Measurements from ENCODE around the gene LKAAEAR1. TPM values are rescaled to one million over a fixed set of nuclear protein-coding genes. Genes with fewer than 3 reads are reported as not detected.
"Not testable (repeated sequence)": the region's sequence is repeated elsewhere in the genome, so short reads cannot be mapped to it uniquely, and the experiment has no call there.

The LKAAEAR1 gene
- total RNA-seq, 1 donor from 2014 or later = not detected

DNA sequence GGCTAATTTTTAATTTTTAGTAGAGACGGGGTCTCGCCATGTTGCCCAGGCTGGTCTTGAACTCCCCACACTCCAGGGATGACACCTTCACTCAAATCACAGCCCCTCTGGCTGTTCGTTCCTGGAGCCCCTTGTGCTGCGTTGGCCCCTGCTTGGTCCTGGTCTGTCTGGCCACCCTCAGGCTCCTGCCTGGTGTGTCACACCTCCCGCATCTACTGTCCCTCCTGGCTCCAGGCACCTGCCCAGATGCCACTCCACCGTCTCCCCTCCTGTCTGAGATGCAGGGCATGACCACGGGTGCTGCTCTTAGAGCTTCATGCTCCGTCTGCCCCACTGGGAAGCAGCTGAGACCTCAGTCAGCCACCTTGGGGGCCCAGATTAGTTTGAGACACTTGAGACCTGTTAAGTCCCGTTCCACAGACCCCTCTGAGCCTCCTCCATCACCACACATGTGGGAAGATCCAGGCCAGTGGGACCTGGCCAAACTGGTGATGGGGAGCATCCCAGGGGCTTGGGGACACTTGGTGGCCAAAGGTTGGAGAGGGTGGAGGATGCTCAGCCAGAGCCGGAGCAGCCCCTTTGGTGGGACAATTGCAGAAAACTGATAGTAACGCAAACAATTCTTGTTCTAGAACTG lies 45.1 kb upstream of the LKAAEAR1 start:
- no peaks in the 10 kb centered on the region for H3K36me3 Mint-ChIP-seq (ENCODE audit: low read depth, unreplicated experiment)

DNA sequence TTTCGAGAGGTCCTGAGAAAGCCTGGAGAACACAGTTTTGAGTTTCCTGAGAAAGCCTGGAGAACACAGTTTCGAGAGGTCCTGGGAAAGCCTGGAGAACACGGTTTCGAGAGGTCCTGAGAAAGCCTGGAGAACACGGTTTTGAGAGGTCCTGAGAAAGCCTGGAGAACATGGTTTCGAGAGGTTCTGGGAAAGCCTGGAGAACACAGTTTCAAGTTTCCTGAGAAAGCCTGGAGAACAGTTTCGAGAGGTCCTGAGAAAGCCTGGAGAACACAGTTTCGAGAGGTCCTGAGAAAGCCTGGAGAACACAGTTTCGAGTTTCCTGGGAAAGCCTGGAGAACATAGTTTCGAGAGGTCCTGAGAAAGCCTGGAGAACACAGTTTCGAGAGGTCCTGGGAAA lies 39.3 kb upstream of the LKAAEAR1 start:
- DNase-seq (ENCODE audit: low spot score); H3K27ac Mint-ChIP-seq (ENCODE audit: unreplicated experiment); H3K27me3 Mint-ChIP-seq (ENCODE audit: unreplicated experiment); H3K36me3 Mint-ChIP-seq (ENCODE audit: low read depth, unreplicated experiment); H3K9me3 Mint-ChIP-seq (ENCODE audit: unreplicated experiment); H3K4me1 Mint-ChIP-seq (ENCODE audit: unreplicated experiment); H3K4me3 Mint-ChIP-seq (ENCODE audit: unreplicated experiment): not testable (repeated sequence)

More for the DNA sequence above, 45.1 kb upstream of the LKAAEAR1 start:
- TF ChIP-seq, protein P1, sequence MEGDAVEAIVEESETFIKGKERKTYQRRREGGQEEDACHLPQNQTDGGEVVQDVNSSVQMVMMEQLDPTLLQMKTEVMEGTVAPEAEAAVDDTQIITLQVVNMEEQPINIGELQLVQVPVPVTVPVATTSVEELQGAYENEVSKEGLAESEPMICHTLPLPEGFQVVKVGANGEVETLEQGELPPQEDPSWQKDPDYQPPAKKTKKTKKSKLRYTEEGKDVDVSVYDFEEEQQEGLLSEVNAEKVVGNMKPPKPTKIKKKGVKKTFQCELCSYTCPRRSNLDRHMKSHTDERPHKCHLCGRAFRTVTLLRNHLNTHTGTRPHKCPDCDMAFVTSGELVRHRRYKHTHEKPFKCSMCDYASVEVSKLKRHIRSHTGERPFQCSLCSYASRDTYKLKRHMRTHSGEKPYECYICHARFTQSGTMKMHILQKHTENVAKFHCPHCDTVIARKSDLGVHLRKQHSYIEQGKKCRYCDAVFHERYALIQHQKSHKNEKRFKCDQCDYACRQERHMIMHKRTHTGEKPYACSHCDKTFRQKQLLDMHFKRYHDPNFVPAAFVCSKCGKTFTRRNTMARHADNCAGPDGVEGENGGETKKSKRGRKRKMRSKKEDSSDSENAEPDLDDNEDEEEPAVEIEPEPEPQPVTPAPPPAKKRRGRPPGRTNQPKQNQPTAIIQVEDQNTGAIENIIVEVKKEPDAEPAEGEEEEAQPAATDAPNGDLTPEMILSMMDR (IDR thresholded peaks at IDR 0.05; ENCODE audit: unreplicated experiment) = no peak
- Mint-ChIP-seq H3K4me3 (ENCODE audit: unreplicated experiment) (no peak overlapping the region), H3K4me1 (ENCODE audit: unreplicated experiment) (no peaks in the 10 kb centered on the region), H3K9me3 (ENCODE audit: unreplicated experiment) (no peaks in the 10 kb centered on the region), H3K27me3 (ENCODE audit: unreplicated experiment) (peaks cover 6% of the 10 kb centered on the region), H3K27ac (ENCODE audit: unreplicated experiment) (no peak overlapping the region)
- no peak for DNase-seq (ENCODE audit: low spot score)

DNA sequence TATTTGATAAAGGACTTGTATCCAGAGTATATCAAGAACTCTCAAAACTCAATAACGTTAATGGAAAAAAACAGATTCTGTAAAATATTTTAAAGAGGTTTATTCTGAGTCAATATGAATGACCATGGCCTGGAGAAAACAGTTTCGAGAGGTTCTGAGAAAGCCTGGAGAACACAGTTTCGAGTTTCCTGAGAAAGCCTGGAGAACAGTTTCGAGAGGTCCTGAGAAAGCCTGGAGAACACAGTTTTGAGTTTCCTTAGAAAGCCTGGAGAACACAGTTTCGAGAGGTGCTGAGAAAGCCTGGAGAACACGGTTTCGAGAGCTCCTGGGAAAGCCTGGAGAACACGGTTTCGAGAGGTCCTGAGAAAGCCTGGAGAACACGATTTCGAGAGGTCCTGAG lies 38.7 kb upstream of the LKAAEAR1 start:
- not testable (repeated sequence) for H3K36me3 Mint-ChIP-seq (ENCODE audit: low read depth, unreplicated experiment); DNase-seq (ENCODE audit: low spot score); H3K4me3 Mint-ChIP-seq (ENCODE audit: unreplicated experiment); H3K4me1 Mint-ChIP-seq (ENCODE audit: unreplicated experiment); H3K27ac Mint-ChIP-seq (ENCODE audit: unreplicated experiment); H3K27me3 Mint-ChIP-seq (ENCODE audit: unreplicated experiment); H3K9me3 Mint-ChIP-seq (ENCODE audit: unreplicated experiment)

DNA sequence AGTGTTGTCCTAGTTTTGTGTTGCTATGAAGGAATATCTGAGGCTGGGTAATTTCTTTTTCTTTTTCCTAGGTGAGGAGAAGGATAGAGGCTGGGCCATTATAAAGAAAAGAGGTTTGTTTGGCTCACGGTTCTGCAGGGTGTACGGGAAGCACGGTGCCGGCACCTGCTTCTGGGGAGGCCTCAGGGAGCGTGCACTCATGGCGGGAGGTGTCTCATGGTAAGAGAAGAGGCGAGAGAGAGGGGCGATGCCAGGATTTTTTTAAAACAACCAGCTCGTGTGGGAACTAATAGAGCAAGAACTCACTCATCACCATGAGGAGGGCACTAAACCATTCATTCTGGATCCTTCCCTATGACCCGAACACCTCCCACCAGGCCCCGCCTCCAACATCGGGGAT lies 37.4 kb upstream of the LKAAEAR1 start:
- H3K27ac Mint-ChIP-seq (ENCODE audit: unreplicated experiment) = no peak overlapping the region

DNA sequence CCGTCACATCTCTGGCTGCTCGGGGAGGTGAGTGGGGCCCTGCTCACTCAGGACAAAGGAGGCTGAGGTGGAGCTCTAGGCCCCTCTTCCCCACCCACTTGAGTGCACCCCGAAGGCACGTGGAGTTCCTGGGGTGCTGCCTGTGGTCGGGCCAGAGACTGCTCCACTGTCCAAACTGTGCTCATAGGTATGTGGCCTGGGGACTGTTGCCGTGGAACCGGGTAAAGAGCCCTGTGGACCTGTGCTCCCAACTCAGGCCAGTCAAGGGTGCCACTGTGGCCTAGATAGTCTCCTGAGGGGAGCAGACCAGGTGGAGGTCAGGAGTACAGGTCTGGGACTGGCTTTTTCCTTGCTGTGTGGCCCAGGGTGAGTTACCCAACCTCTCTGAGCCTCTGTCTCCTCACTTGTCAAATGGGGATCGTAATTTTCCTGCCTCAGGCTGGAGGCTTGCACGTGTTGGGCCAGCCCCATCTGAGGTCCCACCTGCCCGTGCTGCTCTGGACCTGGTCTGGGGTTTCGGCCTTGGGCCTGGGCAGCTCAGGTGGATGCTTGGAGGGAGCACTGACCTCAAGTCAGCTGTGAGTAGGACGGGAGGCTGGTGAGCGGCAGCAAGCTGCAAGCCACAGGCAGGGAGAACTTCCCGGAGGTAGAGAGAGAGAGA lies 35.6 kb upstream of the LKAAEAR1 start:
- H3K4me3 Mint-ChIP-seq (ENCODE audit: unreplicated experiment) = no peak overlapping the region
- no peak overlapping the region for H3K27ac Mint-ChIP-seq (ENCODE audit: unreplicated experiment)
- H3K4me1 Mint-ChIP-seq (ENCODE audit: unreplicated experiment) = peaks cover 2% of the 10 kb centered on the region
- DNase-seq (ENCODE audit: low spot score) = no peak
- H3K27me3 Mint-ChIP-seq (ENCODE audit: unreplicated experiment) = peaks cover 6% of the 10 kb centered on the region
- H3K9me3 Mint-ChIP-seq (ENCODE audit: unreplicated experiment) = no peaks in the 10 kb centered on the region
- TF ChIP-seq, protein P1 (IDR thresholded peaks at IDR 0.05; ENCODE audit: unreplicated experiment) = no peak
- no peaks in the 10 kb centered on the region for H3K36me3 Mint-ChIP-seq (ENCODE audit: low read depth, unreplicated experiment)

More for the DNA sequence above, 37.4 kb upstream of the LKAAEAR1 start:
- Mint-ChIP-seq H3K4me1 (ENCODE audit: unreplicated experiment) (peaks cover 2% of the 10 kb centered on the region), H3K4me3 (ENCODE audit: unreplicated experiment) (no peak overlapping the region), H3K9me3 (ENCODE audit: unreplicated experiment) (no peaks in the 10 kb centered on the region), H3K36me3 (ENCODE audit: low read depth, unreplicated experiment) (no peaks in the 10 kb centered on the region), H3K27me3 (ENCODE audit: unreplicated experiment) (peaks cover 4% of the 10 kb centered on the region)
- TF ChIP-seq, protein P1 (IDR thresholded peaks at IDR 0.05; ENCODE audit: unreplicated experiment) = no peak
- no peak for DNase-seq (ENCODE audit: low spot score)

DNA sequence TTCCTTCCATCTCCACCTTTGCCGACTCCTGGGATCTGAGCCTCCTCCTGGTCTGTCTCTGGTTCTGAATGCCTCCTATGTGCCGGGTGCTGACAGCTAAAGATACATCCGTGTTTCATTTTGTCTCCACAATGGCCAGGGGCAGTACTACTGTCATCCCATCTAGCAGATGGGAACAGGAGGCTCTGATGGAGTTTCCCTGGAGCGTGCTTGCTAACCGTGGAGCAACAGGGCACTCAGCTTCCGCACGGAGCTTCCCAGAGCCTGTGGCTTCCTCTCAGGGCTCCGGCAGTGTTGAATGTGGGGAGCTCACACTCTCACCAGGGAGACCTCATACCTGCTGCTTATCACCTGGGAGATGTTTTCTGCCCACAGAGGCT lies 35.1 kb upstream of the LKAAEAR1 start:
- no peaks in the 10 kb centered on the region for H3K9me3 Mint-ChIP-seq (ENCODE audit: unreplicated experiment)
- H3K36me3 Mint-ChIP-seq (ENCODE audit: low read depth, unreplicated experiment) = no peaks in the 10 kb centered on the region
- no peak for DNase-seq (ENCODE audit: low spot score)
- TF ChIP-seq, protein P1 (IDR thresholded peaks at IDR 0.05; ENCODE audit: unreplicated experiment) = no peak
- no peak overlapping the region for H3K27ac Mint-ChIP-seq (ENCODE audit: unreplicated experiment)
- no peak overlapping the region for H3K4me3 Mint-ChIP-seq (ENCODE audit: unreplicated experiment)
- H3K4me1 Mint-ChIP-seq (ENCODE audit: unreplicated experiment) = peaks cover 2% of the 10 kb centered on the region
- H3K27me3 Mint-ChIP-seq (ENCODE audit: unreplicated experiment) = peaks cover 6% of the 10 kb centered on the region

DNA sequence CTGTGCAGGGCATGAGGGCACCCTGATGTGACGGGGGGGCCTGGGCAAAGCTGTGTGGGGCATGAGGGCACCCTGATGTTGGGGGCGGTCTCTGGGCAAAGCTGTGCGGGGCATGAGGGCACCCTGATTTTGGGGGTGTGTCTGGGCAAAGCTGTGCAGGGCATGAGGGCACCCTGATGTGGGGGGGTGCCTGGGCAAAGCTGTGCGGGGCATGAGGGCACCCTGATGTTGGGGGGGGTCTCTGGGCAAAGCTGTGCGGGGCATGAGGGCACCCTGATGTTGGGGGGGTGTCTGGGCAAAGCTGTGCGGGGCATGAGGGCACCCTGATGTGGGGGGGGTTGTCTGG lies 33.2 kb upstream of the LKAAEAR1 start:
- H3K4me1 Mint-ChIP-seq (ENCODE audit: unreplicated experiment); H3K27me3 Mint-ChIP-seq (ENCODE audit: unreplicated experiment); H3K27ac Mint-ChIP-seq (ENCODE audit: unreplicated experiment); H3K36me3 Mint-ChIP-seq (ENCODE audit: low read depth, unreplicated experiment); DNase-seq (ENCODE audit: low spot score); H3K9me3 Mint-ChIP-seq (ENCODE audit: unreplicated experiment); H3K4me3 Mint-ChIP-seq (ENCODE audit: unreplicated experiment): not testable (repeated sequence)
